Measurements from ENCODE around the gene GNAT1. TPM values are rescaled to one million over a fixed set of nuclear protein-coding genes. Genes with fewer than 3 reads are reported as not detected.

GNAT1 gene
- total and polyA plus RNA-seq, 2 of the 13 experiments (the other 11 are each of a cell fraction or from before 2014, with no cell fraction given), result 0.15 TPM; not detected in 1

- TF ChIP-seq SIX1 (CRISPR knock-in tag; IDR thresholded peaks at IDR 0.05; ENCODE audit: borderline replicate concordance) (no peak), U2AF1 (optimal IDR thresholded peaks at IDR 0.05; ENCODE audit: low read depth, low read length) (no peak), MXD4 (CRISPR knock-in tag; IDR thresholded peaks at IDR 0.05) (no peak), KDM5A (IDR thresholded peaks at IDR 0.05; ENCODE audit: borderline replicate concordance, low read length) (peak; percentile 50; the same call in 1 of the 2 replicates), ZNF839 (CRISPR knock-in tag; IDR thresholded peaks at IDR 0.05; ENCODE audit: borderline replicate concordance) (no peak), MYNN (CRISPR knock-in tag; IDR thresholded peaks at IDR 0.05; ENCODE audit: low read depth) (no peak), TBP (CRISPR knock-in tag; IDR thresholded peaks at IDR 0.05) (no peak), ZNF605 (CRISPR knock-in tag; IDR thresholded peaks at IDR 0.05) (no peak), RFX1 (IDR thresholded peaks at IDR 0.05) (no peak), NCOA1 (CRISPR knock-in tag; IDR thresholded peaks at IDR 0.05) (no peak), ZMYM2 (CRISPR knock-in tag; IDR thresholded peaks at IDR 0.05) (no peak), SOX5 (CRISPR knock-in tag; IDR thresholded peaks at IDR 0.05; ENCODE audit: borderline replicate concordance) (no peak), SALL1 (CRISPR knock-in tag; IDR thresholded peaks at IDR 0.05) (no peak), ZNF614 (CRISPR knock-in tag; IDR thresholded peaks at IDR 0.05; ENCODE audit: borderline replicate concordance) (no peak), ATF1 (CRISPR knock-in tag; IDR thresholded peaks at IDR 0.05) (no peak), ZNF660 (CRISPR knock-in tag; IDR thresholded peaks at IDR 0.05; ENCODE audit: borderline replicate concordance, low read depth) (no peak), U2AF2 (IDR thresholded peaks at IDR 0.05; ENCODE audit: low read depth, low read length) (no peak), ZNF317 (CRISPR knock-in tag; IDR thresholded peaks at IDR 0.05) (no peak), ZBTB3 (CRISPR knock-in tag; IDR thresholded peaks at IDR 0.05; ENCODE audit: borderline replicate concordance, low read depth) (no peak), HMG20A (CRISPR knock-in tag; IDR thresholded peaks at IDR 0.05; ENCODE audit: borderline replicate concordance) (no peak), ZNF431 (CRISPR knock-in tag; IDR thresholded peaks at IDR 0.05; ENCODE audit: borderline replicate concordance, low read depth) (no peak), CSRNP1 (CRISPR knock-in tag; IDR thresholded peaks at IDR 0.05) (no peak), ZNF460 (CRISPR knock-in tag; IDR thresholded peaks at IDR 0.05; ENCODE audit: borderline replicate concordance) (no peak), NFKB2 (CRISPR knock-in tag; IDR thresholded peaks at IDR 0.05; ENCODE audit: borderline replicate concordance) (no peak), ZNF841 (CRISPR knock-in tag; IDR thresholded peaks at IDR 0.05; ENCODE audit: borderline replicate concordance) (no peak)
- TF ChIP-seq, protein P1, sequence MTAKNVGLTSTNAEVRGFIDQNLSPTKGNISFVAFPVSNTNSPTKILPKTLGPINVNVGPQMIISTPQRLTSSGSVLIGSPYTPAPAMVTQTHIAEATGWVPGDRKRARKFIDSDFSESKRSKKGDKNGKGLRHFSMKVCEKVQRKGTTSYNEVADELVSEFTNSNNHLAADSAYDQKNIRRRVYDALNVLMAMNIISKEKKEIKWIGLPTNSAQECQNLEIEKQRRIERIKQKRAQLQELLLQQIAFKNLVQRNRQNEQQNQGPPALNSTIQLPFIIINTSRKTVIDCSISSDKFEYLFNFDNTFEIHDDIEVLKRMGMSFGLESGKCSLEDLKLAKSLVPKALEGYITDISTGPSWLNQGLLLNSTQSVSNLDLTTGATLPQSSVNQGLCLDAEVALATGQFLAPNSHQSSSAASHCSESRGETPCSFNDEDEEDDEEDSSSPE (CRISPR knock-in tag; IDR thresholded peaks at IDR 0.05), result 0 out of 2 replicates have a peak, but pooled peaks have one; percentile 6
- TF ChIP-seq, protein P2, sequence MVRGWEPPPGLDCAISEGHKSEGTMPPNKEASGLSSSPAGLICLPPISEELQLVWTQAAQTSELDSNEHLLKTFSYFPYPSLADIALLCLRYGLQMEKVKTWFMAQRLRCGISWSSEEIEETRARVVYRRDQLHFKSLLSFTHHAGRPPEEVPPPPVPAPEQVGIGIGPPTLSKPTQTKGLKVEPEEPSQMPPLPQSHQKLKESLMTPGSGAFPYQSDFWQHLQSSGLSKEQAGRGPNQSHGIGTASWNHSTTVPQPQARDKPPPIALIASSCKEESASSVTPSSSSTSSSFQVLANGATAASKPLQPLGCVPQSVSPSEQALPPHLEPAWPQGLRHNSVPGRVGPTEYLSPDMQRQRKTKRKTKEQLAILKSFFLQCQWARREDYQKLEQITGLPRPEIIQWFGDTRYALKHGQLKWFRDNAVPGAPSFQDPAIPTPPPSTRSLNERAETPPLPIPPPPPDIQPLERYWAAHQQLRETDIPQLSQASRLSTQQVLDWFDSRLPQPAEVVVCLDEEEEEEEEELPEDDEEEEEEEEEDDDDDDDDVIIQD (CRISPR knock-in tag; IDR thresholded peaks at IDR 0.05; ENCODE audit: low read depth), result no peak
- TF ChIP-seq, protein P3, sequence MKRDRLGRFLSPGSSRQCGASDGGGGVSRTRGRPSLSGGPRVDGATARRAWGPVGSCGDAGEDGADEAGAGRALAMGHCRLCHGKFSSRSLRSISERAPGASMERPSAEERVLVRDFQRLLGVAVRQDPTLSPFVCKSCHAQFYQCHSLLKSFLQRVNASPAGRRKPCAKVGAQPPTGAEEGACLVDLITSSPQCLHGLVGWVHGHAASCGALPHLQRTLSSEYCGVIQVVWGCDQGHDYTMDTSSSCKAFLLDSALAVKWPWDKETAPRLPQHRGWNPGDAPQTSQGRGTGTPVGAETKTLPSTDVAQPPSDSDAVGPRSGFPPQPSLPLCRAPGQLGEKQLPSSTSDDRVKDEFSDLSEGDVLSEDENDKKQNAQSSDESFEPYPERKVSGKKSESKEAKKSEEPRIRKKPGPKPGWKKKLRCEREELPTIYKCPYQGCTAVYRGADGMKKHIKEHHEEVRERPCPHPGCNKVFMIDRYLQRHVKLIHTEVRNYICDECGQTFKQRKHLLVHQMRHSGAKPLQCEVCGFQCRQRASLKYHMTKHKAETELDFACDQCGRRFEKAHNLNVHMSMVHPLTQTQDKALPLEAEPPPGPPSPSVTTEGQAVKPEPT (CRISPR knock-in tag; IDR thresholded peaks at IDR 0.05; ENCODE audit: low read depth), result no peak
Observed at GRCh38 chr3:50154476-50154839, 37.0 kb upstream of the GNAT1 start (continued).

Data from HepG2 (cell line).